Fibroblast of lung (primary cell): Measurements from ENCODE around the gene ATP11A. TPM values are rescaled to one million over a fixed set of nuclear protein-coding genes. Genes with fewer than 3 reads are reported as not detected.

Source experiments
- DNase-seq, 2 donors: peaks; one replicate each; pipeline versions ENCODE4 v3.0.0 to v3.0.0-alpha.2; 2010; ENCODE audit warnings: low read depth in 2 of 2
- H2AFZ ChIP-seq: 2 replicates; pipeline ENCODE4 v1.5.1; 2012; ENCODE audit warnings: low read length, control low read depth, inconsistent platforms
- H3K27ac ChIP-seq: 2 replicates; pipeline ENCODE4 v1.5.1; 2011; ENCODE audit warnings: low read length, control low read depth; ENCODE audit not compliant: insufficient read depth
- H3K27me3 ChIP-seq: 2 replicates; pipeline ENCODE4 v1.5.1; 2011; ENCODE audit warnings: mild to moderate bottlenecking, low read length; ENCODE audit not compliant: control insufficient read depth, insufficient read depth
- H3K36me3 ChIP-seq: 2 replicates; pipeline ENCODE4 v1.5.1; 2011; ENCODE audit warnings: low read length; ENCODE audit not compliant: control insufficient read depth, insufficient read depth
- H3K4me1 ChIP-seq: 2 replicates; pipeline ENCODE4 v1.5.1; 2011; ENCODE audit warnings: low read length; ENCODE audit not compliant: control insufficient read depth, insufficient read depth; ENCODE audit errors: extremely low read depth
- H3K4me2 ChIP-seq: 2 replicates; pipeline ENCODE4 v1.5.1; 2011; ENCODE audit warnings: low read length, control low read depth; ENCODE audit not compliant: insufficient read depth; ENCODE audit errors: extremely low read depth
- H3K4me3 ChIP-seq, 4 experiments: fragments of 200-600 bp in 1 of 4; sonication (generic) in 1 of 4; replicated peaks in 1 of 4; 2 replicates each; pipeline ENCODE4 v1.5.1; 2011 to 2016; ENCODE audit warnings: low read length in 4 of 4, low read depth in 3 of 4, mild to moderate bottlenecking in 3 of 4, control low read depth in 2 of 4, inconsistent platforms in 1 of 4, mixed read lengths in 1 of 4; ENCODE audit not compliant: insufficient read depth in 1 of 4; ENCODE audit errors: control extremely low read depth in 1 of 4
- H3K79me2 ChIP-seq: 2 replicates; pipeline ENCODE4 v1.5.1; 2012; ENCODE audit warnings: mild to moderate bottlenecking, low read length, inconsistent platforms; ENCODE audit not compliant: control insufficient read depth, insufficient read depth
- H3K9ac ChIP-seq: 2 replicates; pipeline ENCODE4 v1.5.1; 2011; ENCODE audit warnings: mild to moderate bottlenecking, low read length, control low read depth; ENCODE audit not compliant: insufficient read depth
- H3K9me3 ChIP-seq: 2 replicates; pipeline ENCODE4 v1.5.1; 2012; ENCODE audit warnings: low read depth, low read length; ENCODE audit not compliant: control insufficient read depth, insufficient read depth
- H4K20me1 ChIP-seq: 2 replicates; pipeline ENCODE4 v1.5.1; 2011; ENCODE audit warnings: low read length; ENCODE audit not compliant: control insufficient read depth, insufficient read depth; ENCODE audit errors: extremely low read depth
- EZH2 ChIP-seq: IDR thresholded peaks from 2 replicates; pipeline ENCODE4 v1.5.1; 2012; ENCODE audit warnings: low read length, control low read depth, mild to moderate bottlenecking; ENCODE audit errors: missing control alignments
- polyA plus RNA-seq, 2 donors: library from polyadenylated mRNA; depleted of rRNA in 1 of 2; stranded (reverse) in 1 of 2; unstranded in 1 of 2; fragments of >200 nt; gene quantifications; 2 replicates each; pipeline ENCODE4 v1.2.1, GENCODE V29; 2011 to 2012; ENCODE audit warnings: missing spikeins in 1 of 2
- total RNA-seq: library from RNA; depleted of rRNA; stranded (reverse); fragments of >200 nt; gene quantifications from 2 replicates; pipeline ENCODE4 v1.2.1, GENCODE V29; 2014
- TF ChIP-seq, protein P1 (sequence below), 2 donors: IDR thresholded peaks in 1 of 2; conservative IDR thresholded peaks in 1 of 2; 1 replicate in 1 of 2; 2 replicates in 1 of 2; pipeline ENCODE4 v1.5.1; 2011 to 2012; ENCODE audit warnings: low read length in 2 of 2, control low read depth in 1 of 2, inconsistent platforms in 1 of 2, low read depth in 1 of 2, mild to moderate bottlenecking in 1 of 2

Gene ATP11A
- total and polyA plus RNA-seq, 2 donors (not counting 1 experiment from before 2014, with no cell fraction given): 2.3 to 7.8 TPM

DNA sequence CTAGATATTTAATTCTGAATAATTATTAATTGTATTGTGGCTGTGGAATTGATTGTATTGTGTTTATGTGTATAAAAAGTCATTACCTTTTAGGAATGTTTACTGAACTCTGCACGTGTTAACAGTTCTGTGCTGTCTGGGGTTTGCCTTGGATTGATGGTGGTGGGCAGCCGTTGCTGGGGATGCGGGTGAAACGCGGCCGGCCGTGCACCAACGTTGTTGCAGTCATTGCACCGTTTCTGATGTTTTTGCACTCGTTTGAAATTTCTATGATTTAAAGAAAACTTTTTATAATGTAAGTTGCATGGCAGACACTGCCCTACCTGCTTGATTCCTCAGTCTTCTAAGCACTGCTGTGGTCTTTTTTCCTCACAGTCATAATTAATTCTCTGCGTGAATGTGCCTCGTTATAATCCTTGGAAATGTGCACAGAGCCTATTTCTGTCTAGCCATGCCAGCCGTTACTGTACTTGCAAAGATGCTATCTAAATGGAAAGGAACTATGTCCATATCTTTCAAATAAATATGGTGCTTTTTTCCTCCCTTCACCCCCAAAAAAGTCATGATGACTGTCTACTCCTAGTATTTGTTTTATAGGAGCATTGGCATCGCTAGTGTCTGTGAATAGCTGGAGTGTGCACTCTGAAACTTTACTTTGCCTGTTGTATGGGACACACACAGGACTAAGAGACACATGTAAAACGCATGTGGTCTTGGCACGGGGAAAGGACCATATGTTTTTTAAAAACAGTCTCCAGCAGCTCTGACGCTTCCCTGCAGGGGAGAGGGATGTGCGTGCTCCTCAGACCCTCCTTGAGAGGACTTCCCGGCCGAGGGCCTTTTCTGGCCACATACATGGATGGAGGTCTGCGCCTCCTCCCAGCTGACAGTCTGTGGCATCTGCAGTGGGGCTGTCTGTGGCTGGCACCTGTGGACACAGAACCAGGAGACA is 238.5 kb downstream of the ATP11A start:
- no peak for TF ChIP-seq EZH2
- TF ChIP-seq, protein P1, sequence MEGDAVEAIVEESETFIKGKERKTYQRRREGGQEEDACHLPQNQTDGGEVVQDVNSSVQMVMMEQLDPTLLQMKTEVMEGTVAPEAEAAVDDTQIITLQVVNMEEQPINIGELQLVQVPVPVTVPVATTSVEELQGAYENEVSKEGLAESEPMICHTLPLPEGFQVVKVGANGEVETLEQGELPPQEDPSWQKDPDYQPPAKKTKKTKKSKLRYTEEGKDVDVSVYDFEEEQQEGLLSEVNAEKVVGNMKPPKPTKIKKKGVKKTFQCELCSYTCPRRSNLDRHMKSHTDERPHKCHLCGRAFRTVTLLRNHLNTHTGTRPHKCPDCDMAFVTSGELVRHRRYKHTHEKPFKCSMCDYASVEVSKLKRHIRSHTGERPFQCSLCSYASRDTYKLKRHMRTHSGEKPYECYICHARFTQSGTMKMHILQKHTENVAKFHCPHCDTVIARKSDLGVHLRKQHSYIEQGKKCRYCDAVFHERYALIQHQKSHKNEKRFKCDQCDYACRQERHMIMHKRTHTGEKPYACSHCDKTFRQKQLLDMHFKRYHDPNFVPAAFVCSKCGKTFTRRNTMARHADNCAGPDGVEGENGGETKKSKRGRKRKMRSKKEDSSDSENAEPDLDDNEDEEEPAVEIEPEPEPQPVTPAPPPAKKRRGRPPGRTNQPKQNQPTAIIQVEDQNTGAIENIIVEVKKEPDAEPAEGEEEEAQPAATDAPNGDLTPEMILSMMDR (conservative IDR thresholded peaks at IDR 0.05 in 1 of 2, IDR thresholded peaks at IDR 0.05 in 1 of 2; ENCODE audit: low read depth in 1 of 2, low read length in 2 of 2): no peak
- H3K36me3 ChIP-seq: no peaks in the 10 kb centered on the region
- no peak overlapping the region for H3K27ac ChIP-seq
- H3K9ac ChIP-seq: no peak overlapping the region
- no peak overlapping the region for H3K4me3 ChIP-seq
- H3K4me1 ChIP-seq: peaks cover 5% of the 10 kb centered on the region
- H3K27me3 ChIP-seq: peaks cover 18% of the 10 kb centered on the region
- no peak overlapping the region for H3K4me2 ChIP-seq
- H3K9me3 ChIP-seq: no peaks in the 10 kb centered on the region
- DNase-seq: peak in 1 of 2 donors; percentile 10
- no peaks in the 10 kb centered on the region for H3K79me2 ChIP-seq
- H2AFZ ChIP-seq: no peak overlapping the region
- no peaks in the 10 kb centered on the region for H4K20me1 ChIP-seq

DNA sequence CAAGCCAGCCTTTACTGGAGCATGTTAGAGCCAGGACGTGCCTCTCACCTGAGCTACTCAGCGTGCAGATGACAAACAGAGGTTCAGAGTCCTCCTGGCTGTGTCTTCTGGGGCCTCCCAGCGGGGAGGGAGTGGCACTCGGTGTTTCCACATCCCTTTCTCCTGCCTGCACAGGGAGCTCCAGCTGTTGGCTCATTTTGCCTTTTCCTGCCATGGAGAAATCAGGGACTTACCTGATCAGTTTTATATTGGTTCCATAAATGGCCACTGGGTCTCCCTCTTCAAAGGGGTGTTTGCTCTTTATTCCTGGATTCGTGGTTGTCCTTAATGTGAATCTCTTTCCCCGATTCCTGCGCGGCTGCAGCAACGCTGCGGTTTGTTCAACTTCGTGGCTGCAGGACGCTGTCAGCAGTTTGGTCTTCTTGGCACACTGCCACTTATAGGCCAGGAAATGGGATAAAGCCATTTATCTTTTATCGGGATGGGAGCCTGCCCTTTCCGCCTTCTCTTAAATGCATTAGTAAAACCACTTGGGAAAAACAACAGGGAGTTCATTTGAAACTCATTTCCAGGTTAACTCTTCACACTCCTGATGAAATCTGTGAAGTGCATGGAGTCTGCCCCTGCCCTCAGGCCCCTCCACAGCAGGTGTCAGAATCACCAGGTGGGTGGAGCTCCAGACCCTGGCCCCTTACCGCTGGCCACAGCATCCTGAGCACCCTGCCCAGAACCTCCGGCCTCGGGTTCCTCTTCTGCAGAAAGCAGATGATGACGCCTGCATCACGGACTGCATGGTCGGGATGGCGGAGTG is 239.3 kb downstream of the ATP11A start:
- H3K79me2 ChIP-seq: no peaks in the 10 kb centered on the region
- H3K36me3 ChIP-seq: no peaks in the 10 kb centered on the region
- no peak overlapping the region for H3K9ac ChIP-seq
- H4K20me1 ChIP-seq: no peaks in the 10 kb centered on the region
- H3K27me3 ChIP-seq: peaks cover 18% of the 10 kb centered on the region
- DNase-seq: peak; percentile 27 to 62
- no peak overlapping the region for H3K4me2 ChIP-seq
- H2AFZ ChIP-seq: no peak overlapping the region
- TF ChIP-seq, protein P1 (conservative IDR thresholded peaks at IDR 0.05 in 1 of 2, IDR thresholded peaks at IDR 0.05 in 1 of 2; ENCODE audit: low read depth in 1 of 2, low read length in 2 of 2): no peak
- TF ChIP-seq EZH2: no peak
- no peak overlapping the region for H3K4me3 ChIP-seq
- H3K27ac ChIP-seq: no peak overlapping the region
- H3K4me1 ChIP-seq: peaks cover 5% of the 10 kb centered on the region
- H3K9me3 ChIP-seq: no peaks in the 10 kb centered on the region

DNA sequence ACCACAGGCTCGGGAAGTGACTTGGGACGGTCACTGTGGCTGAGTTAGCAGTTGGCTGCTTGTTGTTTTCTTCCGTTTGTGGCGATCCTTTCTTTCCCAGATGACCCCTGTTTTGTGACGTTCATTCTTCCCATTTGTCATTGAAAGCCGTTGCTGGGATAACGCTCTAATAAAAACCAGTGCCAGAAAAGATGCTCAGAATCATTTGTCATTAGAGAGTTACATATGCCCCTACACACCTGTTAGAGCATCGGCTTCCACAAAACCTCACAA is 239.9 kb downstream of the ATP11A start:
- Histone ChIP-seq H3K27ac (no peak overlapping the region), H3K9ac (no peak overlapping the region), H3K79me2 (no peaks in the 10 kb centered on the region), H3K9me3 (no peaks in the 10 kb centered on the region), H3K4me2 (no peak overlapping the region), H3K36me3 (no peaks in the 10 kb centered on the region), H4K20me1 (no peaks in the 10 kb centered on the region), H3K4me3 (no peak overlapping the region), H3K4me1 (peaks cover 5% of the 10 kb centered on the region), H3K27me3 (peaks cover 18% of the 10 kb centered on the region), H2AFZ (no peak overlapping the region)
- TF ChIP-seq EZH2: no peak
- TF ChIP-seq, protein P1 (conservative IDR thresholded peaks at IDR 0.05 in 1 of 2, IDR thresholded peaks at IDR 0.05 in 1 of 2; ENCODE audit: low read depth in 1 of 2, low read length in 2 of 2): no peak
- DNase-seq: no peak
